ENCODE results near the gene SCML1. TPM values are rescaled to one million over a fixed set of nuclear protein-coding genes. Genes with fewer than 3 reads are reported as not detected.

SCML1 gene
- total and polyA plus RNA-seq, 2 donors (not counting 1 experiment from before 2014, with no cell fraction given), result 11.4 to 22.7 TPM

DNA sequence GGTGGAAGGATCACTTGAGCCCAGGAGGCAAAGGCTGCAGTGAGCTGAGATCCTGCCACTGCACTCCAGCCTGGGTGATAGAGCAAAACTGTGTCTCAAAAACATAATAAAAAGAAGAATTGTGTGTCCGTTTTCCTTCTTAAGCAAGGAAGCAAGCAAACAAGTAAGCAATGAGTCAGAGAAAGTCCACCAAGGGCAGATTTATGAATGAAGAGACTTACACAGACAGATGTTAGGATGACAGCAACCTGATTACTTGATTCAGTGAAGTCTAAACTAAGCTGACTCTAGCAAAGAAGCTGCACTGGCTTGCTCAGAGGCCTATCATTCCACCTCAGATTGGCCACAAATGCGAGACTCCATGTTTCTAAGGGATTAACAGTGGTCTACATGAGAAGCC lies 34.1 kb upstream of the SCML1 start:
- Histone ChIP-seq H3K4me1 (ENCODE audit: control insufficient read depth, extremely low read depth, insufficient read depth, low read length) (no peaks in the 10 kb centered on the region), H3K4me2 (ENCODE audit: extremely low read depth, insufficient read depth, low read length) (no peak overlapping the region), H3K27me3 (ENCODE audit: control insufficient read depth, insufficient read depth, low read length) (no peaks in the 10 kb centered on the region), H3K9me3 (ENCODE audit: control insufficient read depth, insufficient read depth, low read depth, low read length) (no peaks in the 10 kb centered on the region), H3K9ac (ENCODE audit: insufficient read depth, low read length) (no peak overlapping the region), H3K36me3 (ENCODE audit: control insufficient read depth, insufficient read depth, low read length) (no peaks in the 10 kb centered on the region), H2AFZ (ENCODE audit: low read length) (no peak overlapping the region), H3K4me3 (replicated peaks in 1 of 4; ENCODE audit: control extremely low read depth in 1 of 4, insufficient read depth in 1 of 4, low read depth in 3 of 4, low read length in 4 of 4) (no peak overlapping the region), H3K27ac (ENCODE audit: insufficient read depth, low read length) (no peak overlapping the region), H4K20me1 (ENCODE audit: control insufficient read depth, extremely low read depth, insufficient read depth, low read length) (no peaks in the 10 kb centered on the region), H3K79me2 (ENCODE audit: control insufficient read depth, insufficient read depth, low read length) (no peaks in the 10 kb centered on the region)
- peak in 1 of 2 donors; percentile 16 for DNase-seq (ENCODE audit: low read depth in 2 of 2)
- TF ChIP-seq, protein P1, sequence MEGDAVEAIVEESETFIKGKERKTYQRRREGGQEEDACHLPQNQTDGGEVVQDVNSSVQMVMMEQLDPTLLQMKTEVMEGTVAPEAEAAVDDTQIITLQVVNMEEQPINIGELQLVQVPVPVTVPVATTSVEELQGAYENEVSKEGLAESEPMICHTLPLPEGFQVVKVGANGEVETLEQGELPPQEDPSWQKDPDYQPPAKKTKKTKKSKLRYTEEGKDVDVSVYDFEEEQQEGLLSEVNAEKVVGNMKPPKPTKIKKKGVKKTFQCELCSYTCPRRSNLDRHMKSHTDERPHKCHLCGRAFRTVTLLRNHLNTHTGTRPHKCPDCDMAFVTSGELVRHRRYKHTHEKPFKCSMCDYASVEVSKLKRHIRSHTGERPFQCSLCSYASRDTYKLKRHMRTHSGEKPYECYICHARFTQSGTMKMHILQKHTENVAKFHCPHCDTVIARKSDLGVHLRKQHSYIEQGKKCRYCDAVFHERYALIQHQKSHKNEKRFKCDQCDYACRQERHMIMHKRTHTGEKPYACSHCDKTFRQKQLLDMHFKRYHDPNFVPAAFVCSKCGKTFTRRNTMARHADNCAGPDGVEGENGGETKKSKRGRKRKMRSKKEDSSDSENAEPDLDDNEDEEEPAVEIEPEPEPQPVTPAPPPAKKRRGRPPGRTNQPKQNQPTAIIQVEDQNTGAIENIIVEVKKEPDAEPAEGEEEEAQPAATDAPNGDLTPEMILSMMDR (conservative IDR thresholded peaks at IDR 0.05 in 1 of 2, IDR thresholded peaks at IDR 0.05 in 1 of 2; ENCODE audit: low read depth in 1 of 2, low read length in 2 of 2), result no peak
- no peak for TF ChIP-seq EZH2 (IDR thresholded peaks at IDR 0.05; ENCODE audit: low read length, missing control alignments)

GRCh38 chrX:17705211-17705610 lies 32.1 kb upstream of the SCML1 start:
- Histone ChIP-seq H3K27me3 (ENCODE audit: control insufficient read depth, insufficient read depth, low read length) (no peaks in the 10 kb centered on the region), H3K4me2 (ENCODE audit: extremely low read depth, insufficient read depth, low read length) (no peak overlapping the region), H3K79me2 (ENCODE audit: control insufficient read depth, insufficient read depth, low read length) (no peaks in the 10 kb centered on the region), H2AFZ (ENCODE audit: low read length) (no peak overlapping the region), H3K4me1 (ENCODE audit: control insufficient read depth, extremely low read depth, insufficient read depth, low read length) (no peaks in the 10 kb centered on the region), H3K27ac (ENCODE audit: insufficient read depth, low read length) (no peak overlapping the region), H3K36me3 (ENCODE audit: control insufficient read depth, insufficient read depth, low read length) (no peaks in the 10 kb centered on the region), H4K20me1 (ENCODE audit: control insufficient read depth, extremely low read depth, insufficient read depth, low read length) (no peaks in the 10 kb centered on the region), H3K9me3 (ENCODE audit: control insufficient read depth, insufficient read depth, low read depth, low read length) (no peaks in the 10 kb centered on the region), H3K4me3 (replicated peaks in 1 of 4; ENCODE audit: control extremely low read depth in 1 of 4, insufficient read depth in 1 of 4, low read depth in 3 of 4, low read length in 4 of 4) (no peak overlapping the region), H3K9ac (ENCODE audit: insufficient read depth, low read length) (no peak overlapping the region)
- TF ChIP-seq, protein P1 (conservative IDR thresholded peaks at IDR 0.05 in 1 of 2, IDR thresholded peaks at IDR 0.05 in 1 of 2; ENCODE audit: low read depth in 1 of 2, low read length in 2 of 2), result no peak
- no peak for TF ChIP-seq EZH2 (IDR thresholded peaks at IDR 0.05; ENCODE audit: low read length, missing control alignments)
- no peak for DNase-seq (ENCODE audit: low read depth in 2 of 2)

- Histone ChIP-seq H3K4me1 (ENCODE audit: control insufficient read depth, extremely low read depth, insufficient read depth, low read length) (no peaks in the 10 kb centered on the region), H4K20me1 (ENCODE audit: control insufficient read depth, extremely low read depth, insufficient read depth, low read length) (no peaks in the 10 kb centered on the region), H3K79me2 (ENCODE audit: control insufficient read depth, insufficient read depth, low read length) (no peaks in the 10 kb centered on the region), H2AFZ (ENCODE audit: low read length) (no peak overlapping the region), H3K36me3 (ENCODE audit: control insufficient read depth, insufficient read depth, low read length) (no peaks in the 10 kb centered on the region), H3K4me3 (replicated peaks in 1 of 4; ENCODE audit: control extremely low read depth in 1 of 4, insufficient read depth in 1 of 4, low read depth in 3 of 4, low read length in 4 of 4) (no peak overlapping the region), H3K27me3 (ENCODE audit: control insufficient read depth, insufficient read depth, low read length) (no peaks in the 10 kb centered on the region), H3K27ac (ENCODE audit: insufficient read depth, low read length) (no peak overlapping the region), H3K9ac (ENCODE audit: insufficient read depth, low read length) (no peak overlapping the region), H3K4me2 (ENCODE audit: extremely low read depth, insufficient read depth, low read length) (no peak overlapping the region), H3K9me3 (ENCODE audit: control insufficient read depth, insufficient read depth, low read depth, low read length) (no peaks in the 10 kb centered on the region)
- DNase-seq (ENCODE audit: low read depth in 2 of 2), result peak; percentile 59 to 88
- no peak for TF ChIP-seq EZH2 (IDR thresholded peaks at IDR 0.05; ENCODE audit: low read length, missing control alignments)
- TF ChIP-seq, protein P1 (conservative IDR thresholded peaks at IDR 0.05 in 1 of 2, IDR thresholded peaks at IDR 0.05 in 1 of 2; ENCODE audit: low read depth in 1 of 2, low read length in 2 of 2), result no peak
Measured at GRCh38 chrX:17706676-17707075, 30.6 kb upstream of the SCML1 start.

Measured in fibroblast of lung (primary cell).